Measurements from ENCODE around the gene TTC9B. TPM values are rescaled to one million over a fixed set of nuclear protein-coding genes. Genes with fewer than 3 reads are reported as not detected.

TTC9B gene
- total RNA-seq, 3 donors from 2014 or later: 2.0 TPM; not detected in 2

GRCh38 chr19:40192758-40193586 is 25.2 kb downstream of the TTC9B start:
- TF ChIP-seq, protein P1, sequence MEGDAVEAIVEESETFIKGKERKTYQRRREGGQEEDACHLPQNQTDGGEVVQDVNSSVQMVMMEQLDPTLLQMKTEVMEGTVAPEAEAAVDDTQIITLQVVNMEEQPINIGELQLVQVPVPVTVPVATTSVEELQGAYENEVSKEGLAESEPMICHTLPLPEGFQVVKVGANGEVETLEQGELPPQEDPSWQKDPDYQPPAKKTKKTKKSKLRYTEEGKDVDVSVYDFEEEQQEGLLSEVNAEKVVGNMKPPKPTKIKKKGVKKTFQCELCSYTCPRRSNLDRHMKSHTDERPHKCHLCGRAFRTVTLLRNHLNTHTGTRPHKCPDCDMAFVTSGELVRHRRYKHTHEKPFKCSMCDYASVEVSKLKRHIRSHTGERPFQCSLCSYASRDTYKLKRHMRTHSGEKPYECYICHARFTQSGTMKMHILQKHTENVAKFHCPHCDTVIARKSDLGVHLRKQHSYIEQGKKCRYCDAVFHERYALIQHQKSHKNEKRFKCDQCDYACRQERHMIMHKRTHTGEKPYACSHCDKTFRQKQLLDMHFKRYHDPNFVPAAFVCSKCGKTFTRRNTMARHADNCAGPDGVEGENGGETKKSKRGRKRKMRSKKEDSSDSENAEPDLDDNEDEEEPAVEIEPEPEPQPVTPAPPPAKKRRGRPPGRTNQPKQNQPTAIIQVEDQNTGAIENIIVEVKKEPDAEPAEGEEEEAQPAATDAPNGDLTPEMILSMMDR (IDR thresholded peaks at IDR 0.05): no peak
- DNase-seq: no peak

DNA sequence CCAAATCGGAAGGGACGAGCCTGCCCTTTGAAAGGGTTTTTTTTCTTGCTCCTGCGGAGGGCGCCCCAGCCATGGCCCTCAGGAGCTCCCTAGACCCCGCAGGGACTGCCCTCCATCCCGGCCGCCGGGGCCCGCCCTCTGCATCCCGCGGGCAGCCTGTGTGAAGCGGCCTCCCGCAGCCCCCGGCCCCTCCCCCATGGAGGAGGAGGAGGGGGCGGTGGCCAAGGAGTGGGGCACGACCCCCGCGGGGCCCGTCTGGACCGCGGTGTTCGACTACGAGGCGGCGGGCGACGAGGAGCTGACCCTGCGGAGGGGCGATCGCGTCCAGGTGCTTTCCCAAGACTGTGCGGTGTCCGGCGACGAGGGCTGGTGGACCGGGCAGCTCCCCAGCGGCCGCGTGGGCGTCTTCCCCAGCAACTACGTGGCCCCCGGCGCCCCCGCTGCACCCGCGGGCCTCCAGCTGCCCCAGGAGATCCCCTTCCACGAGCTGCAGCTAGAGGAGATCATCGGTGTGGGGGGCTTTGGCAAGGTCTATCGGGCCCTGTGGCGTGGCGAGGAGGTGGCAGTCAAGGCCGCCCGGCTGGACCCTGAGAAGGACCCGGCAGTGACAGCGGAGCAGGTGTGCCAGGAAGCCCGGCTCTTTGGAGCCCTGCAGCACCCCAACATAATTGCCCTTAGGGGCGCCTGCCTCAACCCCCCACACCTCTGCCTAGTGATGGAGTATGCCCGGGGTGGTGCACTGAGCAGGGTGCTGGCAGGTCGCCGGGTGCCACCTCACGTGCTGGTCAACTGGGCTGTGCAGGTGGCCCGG is 26.1 kb downstream of the TTC9B start:
- ATAC-seq (peak; percentile 3), DNase-seq (peak; percentile 16 to 63 (median 49))
- peaks cover 11% of the 10 kb centered on the region for H3K4me1 ChIP-seq (ENCODE audit: low read depth)
- peak overlapping the region; percentile 68 for H3K4me3 ChIP-seq
- TF ChIP-seq, protein P1 (IDR thresholded peaks at IDR 0.05): no peak
- intact Hi-C loops (cut with DNase I, micrococcal nuclease): no loop called here
- no peaks in the 10 kb centered on the region for H3K9me3 ChIP-seq
- H3K36me3 ChIP-seq (ENCODE audit: low read depth): no peaks in the 10 kb centered on the region

More at GRCh38 chr19:40192758-40193586, 25.2 kb downstream of the TTC9B start:
- H3K4me3 ChIP-seq: no peak overlapping the region
- no peaks in the 10 kb centered on the region for H3K36me3 ChIP-seq (ENCODE audit: low read depth)
- intact Hi-C loops (cut with DNase I, micrococcal nuclease): no loop called here
- H3K9me3 ChIP-seq: no peaks in the 10 kb centered on the region
- ATAC-seq: no peak
- H3K4me1 ChIP-seq (ENCODE audit: low read depth): peaks cover 11% of the 10 kb centered on the region

GRCh38 chr19:40190891-40191835 is 27.0 kb downstream of the TTC9B start, which contains the start of gene MAP3K10:
Gene MAP3K10 (plus strand): TSS chr19:40191426. CDS start chr19:40192032, 606 bp downstream.
- Histone ChIP-seq H3K36me3 (ENCODE audit: low read depth) (no peaks in the 10 kb centered on the region), H3K4me1 (ENCODE audit: low read depth) (peaks cover 11% of the 10 kb centered on the region), H3K9me3 (no peaks in the 10 kb centered on the region), H3K4me3 (peak within 1 kb of the TSS; percentile 68)
- DNase-seq (peak; percentile 79 to 88 (median 84)), ATAC-seq (peak; percentile 92)
- TF ChIP-seq, protein P1 (IDR thresholded peaks at IDR 0.05): no peak
- intact Hi-C loops (cut with DNase I, micrococcal nuclease): no loop called here

DNA sequence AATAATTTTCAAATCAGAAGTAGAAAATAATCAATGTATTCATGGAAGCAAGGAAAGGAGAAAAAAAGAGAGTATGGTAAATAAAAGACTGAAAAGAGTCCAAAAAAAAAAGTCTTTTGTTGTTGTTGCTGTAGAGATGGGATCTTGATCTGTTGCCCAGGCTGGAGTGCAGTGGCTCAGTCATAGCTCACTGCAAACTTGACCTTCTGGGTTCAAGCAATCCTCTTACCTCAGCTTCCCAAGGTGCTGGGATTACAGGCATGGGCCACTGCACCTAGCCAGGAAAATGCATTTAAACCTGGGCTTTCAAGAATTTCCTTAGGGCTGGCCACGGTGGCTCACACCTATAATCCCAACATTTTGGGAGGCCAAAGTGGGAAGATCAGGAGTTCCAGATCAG is 33.9 kb downstream of the TTC9B start:
- ATAC-seq: no peak
- H3K36me3 ChIP-seq (ENCODE audit: low read depth): no peaks in the 10 kb centered on the region
- TF ChIP-seq, protein P1 (IDR thresholded peaks at IDR 0.05): no peak
- H3K4me1 ChIP-seq (ENCODE audit: low read depth): no peaks in the 10 kb centered on the region
- intact Hi-C loops (cut with DNase I, micrococcal nuclease): no loop called here
- no peak for DNase-seq
- no peak overlapping the region for H3K4me3 ChIP-seq
- no peaks in the 10 kb centered on the region for H3K9me3 ChIP-seq

- no peaks in the 10 kb centered on the region for H3K4me1 ChIP-seq (ENCODE audit: low read depth)
- DNase-seq (no peak), ATAC-seq (no peak)
- no peaks in the 10 kb centered on the region for H3K9me3 ChIP-seq
- H3K36me3 ChIP-seq (ENCODE audit: low read depth): no peaks in the 10 kb centered on the region
- no peak overlapping the region for H3K4me3 ChIP-seq
- TF ChIP-seq, protein P1 (IDR thresholded peaks at IDR 0.05): no peak
- intact Hi-C loops (cut with DNase I, micrococcal nuclease): no loop called here
Measured at GRCh38 chr19:40178756-40179155, 39.4 kb downstream of the TTC9B start.

Measured in mucosa of descending colon (tissue), 3 donors.